GM12891 (cell line): ENCODE measurements around the gene TSHZ2.

Source experiments
- POLR2A ChIP-seq: IDR thresholded peaks from 2 replicates; pipeline ENCODE4 v1.6.1; 2011; ENCODE audit warnings: low read depth, low read length, control low read depth
- POLR2AphosphoS5 ChIP-seq: IDR thresholded peaks from 2 replicates; pipeline ENCODE4 v1.6.1; 2011; ENCODE audit warnings: low read depth, low read length, control low read depth

DNA sequence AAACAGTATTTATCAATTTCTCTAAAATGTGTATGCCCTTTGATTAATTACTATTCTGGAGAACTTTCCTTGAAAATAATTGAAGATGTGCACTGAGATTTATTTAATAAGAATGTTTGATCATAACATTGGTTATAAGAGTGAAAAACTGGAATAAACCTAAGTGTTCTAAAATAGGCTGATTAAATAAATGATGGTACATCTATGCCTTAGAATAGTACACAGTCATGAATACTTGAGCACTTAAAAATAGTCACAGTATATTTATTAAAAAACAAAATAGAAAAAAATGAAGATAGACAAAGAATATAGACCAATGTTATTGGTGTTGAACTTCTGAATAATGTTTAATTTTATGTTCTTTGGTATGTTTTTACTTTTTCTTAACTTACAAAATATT, 528.5 kb downstream of the TSHZ2 start:
- TF ChIP-seq POLR2A, result no peak
- no peak for TF ChIP-seq POLR2AphosphoS5
